NCI-H2107 (cell line): ENCODE measurements around the gene ACACB.

Experiments
- DNase-seq: peaks from one replicate; lab custom pipeline; 2025; lab: John Stamatoyannopoulos, UW

The ACACB gene

DNA sequence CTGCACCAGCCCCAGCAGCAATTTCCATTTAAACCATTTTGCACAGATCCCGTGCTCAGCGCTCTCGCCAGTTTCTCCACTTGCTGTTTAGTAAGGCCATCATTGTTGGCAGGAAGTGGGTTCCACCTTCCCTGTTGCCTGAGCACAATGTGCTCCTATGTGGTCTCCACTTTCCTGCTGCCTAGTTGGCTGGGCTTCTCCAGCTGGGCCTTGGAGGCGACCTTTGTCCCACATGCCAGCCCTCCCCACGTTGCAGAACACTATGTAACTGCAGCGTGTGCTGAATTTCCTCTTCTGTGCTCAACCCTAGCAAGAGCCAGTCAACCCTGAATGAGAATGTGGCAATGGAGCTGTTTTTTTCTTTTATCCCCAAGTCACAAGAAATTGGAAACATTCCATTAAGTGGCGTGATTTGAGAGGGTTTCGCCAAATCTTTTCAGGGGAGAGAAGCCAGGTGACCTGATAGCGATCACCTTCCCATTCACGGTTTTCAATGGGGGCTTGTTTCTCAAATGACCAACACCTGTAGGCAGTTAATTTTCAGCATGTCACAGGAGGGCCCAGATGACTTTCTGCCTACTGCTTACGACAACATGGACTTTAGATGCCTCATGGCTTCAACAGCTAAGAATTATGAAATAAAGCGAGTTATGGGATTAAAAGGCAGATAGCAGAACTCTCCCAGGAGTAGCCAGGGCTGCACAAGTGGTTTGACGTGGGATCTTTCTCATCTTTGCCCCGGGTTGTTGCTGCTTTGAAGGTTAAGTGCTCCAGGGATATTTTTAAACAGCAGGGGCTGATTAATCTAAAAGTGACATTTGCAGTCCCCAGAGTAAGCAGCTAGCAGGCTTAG, at the start of gene ACACB:
Gene ACACB, plus strand, starts transcription at position 830 of the 853 bp plus-strand sequence. CDS start 22,819 bp downstream, outside the sequence.
- no peak for DNase-seq

DNA sequence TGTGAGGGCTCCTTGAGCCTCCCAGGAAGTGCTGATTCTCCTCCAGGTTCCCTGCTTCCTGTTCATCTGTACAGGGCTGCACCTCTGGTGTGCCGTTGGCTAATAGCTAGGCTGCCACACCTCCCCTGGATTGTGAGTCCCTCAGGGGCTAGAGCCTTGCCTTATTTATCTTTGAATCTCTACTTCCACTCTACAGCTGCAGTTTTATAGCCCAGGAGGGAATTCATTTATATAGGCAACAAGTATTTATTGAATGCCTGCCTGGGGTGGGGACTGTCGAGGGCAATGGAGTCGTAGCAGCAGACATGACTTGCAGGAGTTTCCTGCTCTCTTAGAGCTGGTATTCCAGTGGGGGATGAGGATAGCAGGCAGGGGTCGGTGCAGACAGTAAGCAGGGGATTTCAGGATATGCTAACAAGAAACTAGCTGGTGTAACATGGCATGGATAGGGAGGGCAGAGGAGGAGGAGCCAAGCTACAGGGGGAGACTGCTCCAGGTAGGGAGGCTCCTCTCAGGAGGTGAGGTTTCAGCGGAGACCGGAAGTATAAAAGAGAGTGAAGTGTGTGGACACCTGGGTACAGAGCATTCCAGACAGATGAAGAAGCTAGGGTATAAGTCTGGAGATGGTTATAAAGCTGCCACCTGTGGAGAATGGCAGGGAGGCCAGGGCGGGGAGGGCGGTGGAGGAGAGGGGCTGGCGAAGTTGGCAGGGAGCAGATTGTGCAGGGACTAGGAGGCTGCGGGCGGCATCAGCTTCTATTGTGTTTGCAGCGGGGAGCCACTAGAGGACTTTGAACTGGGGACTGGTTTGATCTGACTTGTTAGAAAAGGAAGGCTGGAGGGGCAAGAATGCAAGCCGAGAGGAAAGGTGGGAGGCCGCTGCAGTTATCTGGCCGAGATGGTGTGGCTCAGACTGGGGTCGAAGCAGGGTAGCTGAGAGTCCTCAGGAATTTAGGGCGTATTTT, 46.8 kb upstream of the ACACB start:
- DNase-seq = peak; percentile 43

DNA sequence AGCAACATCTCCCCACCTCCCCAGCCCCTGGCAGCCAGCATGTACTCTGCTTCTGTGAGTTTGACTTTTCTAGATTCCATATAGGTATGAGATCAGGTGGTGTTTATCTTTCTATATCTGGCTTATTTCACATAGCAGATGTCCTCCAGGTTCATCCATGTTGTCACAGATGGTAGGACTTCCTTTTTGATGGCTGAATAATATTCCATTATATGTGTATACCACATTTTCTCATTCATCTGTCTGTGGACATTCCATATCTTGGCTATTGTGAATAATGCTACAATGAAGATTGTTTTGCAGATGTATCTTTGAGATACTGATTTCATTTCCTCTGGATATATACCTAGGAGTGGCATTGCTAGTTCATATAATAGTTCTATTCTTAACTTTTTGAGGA, 41.5 kb upstream of the ACACB start:
- DNase-seq = no peak

DNA sequence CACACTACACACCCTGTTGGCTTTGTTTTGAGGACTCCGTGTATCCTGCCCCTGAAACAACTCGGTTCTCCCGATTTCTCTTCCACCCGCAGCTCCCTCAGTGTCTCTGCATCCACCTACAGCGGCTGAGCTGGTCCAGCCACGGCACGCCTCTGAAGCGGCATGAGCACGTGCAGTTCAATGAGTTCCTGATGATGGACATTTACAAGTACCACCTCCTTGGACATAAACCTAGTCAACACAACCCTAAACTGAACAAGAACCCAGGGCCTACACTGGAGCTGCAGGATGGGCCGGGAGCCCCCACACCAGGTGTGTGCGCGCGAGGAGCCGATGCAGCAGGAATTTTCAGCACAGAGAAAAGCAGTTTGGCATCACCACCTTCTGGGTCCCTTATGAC, 33.6 kb upstream of the ACACB start:
- no peak for DNase-seq

DNA sequence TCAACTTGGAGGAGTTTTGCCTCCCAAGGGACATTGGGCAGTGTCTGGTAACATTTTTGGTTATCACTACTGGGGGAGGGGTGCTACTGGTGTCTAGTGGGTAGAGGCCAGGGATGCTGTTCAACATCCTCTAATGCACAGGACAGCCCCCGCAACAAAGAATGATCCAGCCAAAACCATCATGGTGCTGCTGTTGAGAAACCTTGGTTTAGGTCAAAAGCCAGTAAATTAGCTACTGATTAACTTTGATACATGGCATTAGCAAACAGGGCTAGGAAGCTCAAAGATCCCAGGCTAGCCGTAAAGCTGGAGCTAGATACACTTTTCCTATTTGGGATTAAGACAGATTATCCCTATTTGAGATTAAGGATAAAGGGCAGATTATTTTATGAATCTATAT, 32.0 kb upstream of the ACACB start:
- no peak for DNase-seq

DNA sequence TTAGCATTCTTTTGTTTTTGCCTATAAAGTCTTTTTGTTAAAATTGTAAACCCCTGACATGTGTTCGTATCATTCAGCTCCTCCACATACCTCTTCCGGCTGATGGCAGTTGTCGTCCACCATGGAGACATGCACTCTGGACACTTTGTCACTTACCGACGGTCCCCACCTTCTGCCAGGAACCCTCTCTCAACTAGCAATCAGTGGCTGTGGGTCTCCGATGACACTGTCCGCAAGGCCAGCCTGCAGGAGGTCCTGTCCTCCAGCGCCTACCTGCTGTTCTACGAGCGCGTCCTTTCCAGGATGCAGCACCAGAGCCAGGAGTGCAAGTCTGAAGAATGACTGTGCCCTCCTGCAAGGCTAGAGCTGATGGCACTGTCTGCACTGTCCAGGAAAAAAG, 30.8 kb upstream of the ACACB start:
- DNase-seq = no peak

DNA sequence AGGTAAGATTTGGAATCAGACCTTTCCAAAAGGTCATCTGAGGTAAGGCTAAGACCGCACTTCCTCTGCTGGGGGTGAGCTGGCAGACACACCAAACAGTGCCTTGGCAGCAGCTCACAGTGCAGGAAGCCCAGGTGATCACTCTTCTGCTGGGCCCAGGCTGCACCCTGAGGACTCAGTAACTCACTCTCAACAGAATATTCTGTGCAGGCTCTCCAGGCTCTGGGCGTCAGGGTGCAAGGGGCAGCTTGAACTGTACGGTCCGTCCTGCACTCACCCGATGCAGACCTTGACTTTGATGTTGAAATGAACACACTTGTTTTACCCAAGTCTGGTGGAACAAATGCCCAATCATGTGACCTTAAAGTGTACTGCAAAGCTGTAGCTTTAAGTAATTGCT, 29.1 kb upstream of the ACACB start:
- no peak for DNase-seq

DNA sequence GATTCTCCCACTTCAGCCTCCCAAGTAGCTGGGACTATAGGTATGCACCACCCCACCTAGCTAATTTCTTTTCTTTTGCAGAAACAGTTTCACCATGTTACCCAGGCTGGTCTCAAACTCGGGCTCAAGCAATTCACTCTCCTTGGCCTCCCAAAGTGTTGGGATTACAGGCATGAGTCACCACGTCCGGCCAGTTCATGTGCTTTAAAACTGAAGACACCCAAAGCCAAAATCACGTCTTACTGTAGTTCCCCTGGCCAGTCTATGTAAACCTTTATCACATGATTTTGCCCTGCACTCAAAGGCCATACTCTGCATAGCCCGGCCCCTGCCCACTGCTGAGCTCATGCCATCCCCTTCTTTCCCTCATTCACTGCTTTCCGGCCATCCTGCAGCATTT, 27.6 kb upstream of the ACACB start:
- DNase-seq = no peak

DNA sequence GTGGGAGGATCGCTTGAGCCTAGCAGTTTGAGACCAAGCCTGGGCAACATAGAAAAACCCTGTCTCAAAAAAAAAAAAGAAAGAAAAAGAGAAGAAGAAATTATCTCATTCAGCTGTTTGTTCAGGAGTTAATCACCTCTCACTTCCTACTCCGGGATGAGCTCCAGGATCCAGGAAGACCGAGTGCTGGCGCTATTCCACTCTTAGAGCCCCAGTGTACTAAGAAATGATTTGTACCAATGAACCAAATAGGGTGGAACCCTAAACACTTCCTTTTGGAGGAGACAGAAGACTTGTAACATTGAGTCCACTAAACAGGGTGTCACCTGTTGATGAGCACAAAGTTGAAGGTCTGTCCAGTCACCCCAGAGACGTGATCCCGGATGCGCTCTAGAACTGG, 26.7 kb upstream of the ACACB start:
- no peak for DNase-seq

DNA sequence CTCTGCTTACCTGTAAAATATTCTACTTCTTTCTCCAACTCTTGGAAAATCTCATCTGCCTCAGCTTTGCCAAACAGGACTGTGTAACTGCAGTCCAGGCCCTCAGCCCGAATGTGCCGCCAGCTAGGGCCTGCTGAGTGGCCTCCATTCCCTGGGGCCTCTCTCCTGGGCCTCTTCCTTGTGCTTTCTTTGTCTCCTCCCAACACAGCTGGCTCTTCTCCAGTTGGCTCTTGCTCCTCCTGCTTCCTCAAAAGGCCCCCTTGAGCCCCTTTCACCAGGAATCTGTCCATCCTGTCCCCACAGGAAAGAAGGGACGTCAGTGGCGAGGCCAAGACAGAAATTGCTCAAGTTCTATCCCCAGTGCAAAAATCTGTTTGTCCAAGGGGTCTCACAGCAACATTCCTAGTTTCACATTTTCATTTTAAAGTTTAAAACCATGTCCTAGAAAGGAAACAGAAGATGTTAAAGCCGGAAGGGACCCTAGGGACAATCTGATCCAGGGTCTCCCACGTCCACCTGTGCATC, 23.8 kb upstream of the ACACB start:
- DNase-seq = no peak

DNA sequence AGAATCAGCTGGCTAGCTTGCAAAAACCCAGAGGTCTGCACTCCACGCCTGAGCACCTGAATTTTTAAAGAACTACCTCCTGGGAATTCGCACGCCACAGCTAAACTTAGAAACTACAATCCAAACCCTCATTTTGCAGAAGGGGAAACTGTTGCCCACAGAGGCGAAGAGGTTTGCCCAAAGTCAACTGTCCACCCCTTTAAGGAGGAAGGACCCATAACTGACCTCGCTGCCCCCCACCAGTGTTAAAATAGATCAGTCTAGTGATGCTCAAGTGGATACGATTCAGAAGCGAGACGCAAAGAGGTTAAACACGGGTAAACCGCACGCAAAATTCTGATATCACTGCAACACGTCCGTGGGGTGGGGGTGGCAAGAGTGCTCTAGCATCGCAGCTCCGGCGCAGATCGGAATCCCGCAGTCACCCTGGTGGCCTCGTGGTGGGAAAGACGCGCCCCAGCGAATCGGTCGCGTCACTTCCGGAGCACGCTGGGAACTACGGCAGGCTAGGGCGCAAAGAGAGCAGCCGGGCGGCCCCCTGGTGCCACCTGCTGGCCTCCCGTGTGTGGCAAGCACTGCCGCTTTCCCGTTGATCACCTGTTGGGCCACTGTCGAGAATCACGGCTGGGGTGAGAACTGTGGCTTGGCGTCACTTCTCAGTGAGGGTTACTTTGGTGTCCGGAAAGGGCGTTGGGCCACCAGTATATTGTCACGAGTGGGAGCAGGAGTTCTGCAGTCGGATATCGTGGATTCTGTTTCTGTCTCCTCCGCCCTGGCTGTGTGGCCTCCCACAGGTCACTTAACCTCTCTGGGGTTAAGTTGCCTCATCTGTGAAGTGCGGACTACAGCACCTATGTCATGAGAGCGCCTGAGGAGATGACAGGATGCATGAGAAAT, 23.1 kb upstream of the ACACB start, which contains the start of gene ALKBH2:
Gene ALKBH2, minus strand, starts transcription at position 451 of the 897 bp plus-strand sequence. CDS start 686 bp downstream, outside the sequence.
- DNase-seq = peak; percentile 91

DNA sequence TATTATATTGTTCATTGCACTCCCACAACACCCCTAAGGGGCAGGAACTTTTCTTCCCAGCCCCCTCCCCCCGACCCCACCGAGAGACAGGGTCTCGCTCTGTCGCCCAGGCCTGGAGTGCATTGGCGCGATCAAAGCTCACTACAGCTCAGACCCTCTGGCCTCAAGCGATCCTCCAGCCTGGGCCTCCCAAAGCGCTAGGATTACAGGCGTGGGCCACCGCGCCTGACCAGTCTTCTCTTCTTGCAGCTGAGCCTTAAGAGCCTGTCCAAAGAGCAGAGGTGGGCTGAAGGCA, 19.3 kb upstream of the ACACB start:
- no peak for DNase-seq

DNA sequence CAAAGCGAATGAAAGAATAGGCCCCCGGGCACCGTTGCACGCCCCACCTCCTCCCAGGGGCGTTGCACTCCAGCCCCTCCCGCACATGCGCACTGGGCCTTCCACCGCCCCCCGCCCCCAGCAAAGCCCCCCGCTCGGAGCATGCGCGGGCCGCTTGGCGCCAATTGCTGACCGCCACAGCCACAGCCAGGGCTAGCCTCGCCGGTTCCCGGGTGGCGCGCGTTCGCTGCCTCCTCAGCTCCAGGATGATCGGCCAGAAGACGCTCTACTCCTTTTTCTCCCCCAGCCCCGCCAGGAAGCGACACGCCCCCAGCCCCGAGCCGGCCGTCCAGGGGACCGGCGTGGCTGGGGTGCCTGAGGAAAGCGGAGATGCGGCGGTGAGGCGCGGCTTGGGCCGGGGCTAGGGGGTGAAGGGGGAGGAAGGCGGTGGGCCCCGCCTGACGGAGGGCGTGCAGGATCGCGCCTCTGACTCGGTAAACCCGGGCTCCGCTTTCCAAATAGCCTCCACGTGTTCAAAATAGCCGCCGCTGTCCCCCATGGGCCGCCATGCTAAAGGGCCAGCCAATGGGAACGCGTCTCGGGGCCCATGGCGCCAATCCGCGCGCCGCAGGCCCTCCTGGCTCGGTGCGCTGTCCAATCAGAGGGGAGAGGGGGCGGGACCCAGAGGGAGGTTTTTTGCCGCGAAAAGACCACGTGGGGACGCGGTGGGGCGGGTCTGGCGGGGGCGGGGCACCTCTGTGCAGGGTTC, 18.8 kb upstream of the ACACB start, which contains the start of gene UNG:
Gene UNG, plus strand, starts transcription at position 163 of the 748 bp plus-strand sequence. Its CDS starts 83 bp downstream, at position 246.
- DNase-seq = peak; percentile 96

DNA sequence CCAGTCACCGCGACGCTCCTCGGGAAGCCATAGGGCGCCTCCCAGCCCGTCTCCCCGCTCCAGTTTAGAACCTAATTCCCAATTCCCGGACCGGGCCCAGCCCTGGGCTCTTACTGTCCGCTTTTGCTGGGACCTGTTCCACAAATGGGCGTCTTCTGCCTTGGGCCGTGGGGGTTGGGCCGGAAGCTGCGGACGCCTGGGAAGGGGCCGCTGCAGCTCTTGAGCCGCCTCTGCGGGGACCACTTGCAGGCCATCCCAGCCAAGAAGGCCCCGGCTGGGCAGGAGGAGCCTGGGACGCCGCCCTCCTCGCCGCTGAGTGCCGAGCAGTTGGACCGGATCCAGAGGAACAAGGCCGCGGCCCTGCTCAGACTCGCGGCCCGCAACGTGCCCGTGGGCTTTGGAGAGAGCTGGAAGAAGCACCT, 18.2 kb upstream of the ACACB start:
- no peak for DNase-seq

DNA sequence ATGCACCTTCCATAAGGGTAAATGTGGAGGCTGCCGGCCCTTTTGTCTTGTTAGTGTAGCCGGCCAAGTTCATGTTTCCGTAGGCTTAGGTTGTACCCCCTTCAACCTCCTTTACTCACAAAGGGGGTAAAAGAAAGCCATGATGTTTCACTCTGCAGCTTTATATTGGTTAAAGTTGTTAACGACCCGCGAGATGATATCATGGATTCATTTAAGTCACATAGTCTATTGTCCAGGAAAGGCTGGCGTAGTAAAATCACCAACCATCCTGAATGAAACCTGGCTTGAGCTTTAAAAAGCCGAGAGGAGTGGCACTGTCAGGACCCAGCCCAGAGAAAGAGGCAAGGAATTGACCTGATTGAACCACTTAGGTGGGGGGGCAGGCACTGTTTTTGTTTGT, 17.7 kb upstream of the ACACB start:
- DNase-seq = no peak

DNA sequence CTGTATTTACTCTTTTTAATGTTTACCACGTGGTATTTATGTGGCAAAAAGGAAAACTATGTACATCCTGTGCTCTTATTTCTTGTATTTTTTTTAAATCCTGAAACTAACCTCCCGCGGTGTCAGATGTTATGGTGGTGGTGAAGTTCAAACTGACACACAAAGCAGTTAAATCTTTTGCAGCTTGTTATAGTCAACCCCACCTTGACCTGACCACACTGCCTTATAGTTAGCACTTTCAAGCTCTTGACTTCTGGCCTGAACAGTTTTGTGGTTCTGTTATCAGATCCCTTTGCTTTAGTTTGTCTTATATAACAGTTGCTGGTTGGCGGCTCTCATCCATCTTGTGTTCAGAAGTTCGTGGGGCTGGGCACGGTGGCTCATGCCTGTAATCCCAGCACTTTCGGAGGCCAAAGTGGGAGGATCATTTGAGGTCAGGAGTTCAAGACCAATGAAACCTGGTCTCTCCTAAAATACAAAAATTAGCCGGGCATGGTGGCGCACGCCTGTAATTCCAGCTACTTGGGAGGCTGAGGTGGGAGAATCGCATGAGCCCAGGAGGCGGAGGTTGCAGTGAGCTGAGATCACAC, 16.9 kb upstream of the ACACB start:
- DNase-seq = no peak

DNA sequence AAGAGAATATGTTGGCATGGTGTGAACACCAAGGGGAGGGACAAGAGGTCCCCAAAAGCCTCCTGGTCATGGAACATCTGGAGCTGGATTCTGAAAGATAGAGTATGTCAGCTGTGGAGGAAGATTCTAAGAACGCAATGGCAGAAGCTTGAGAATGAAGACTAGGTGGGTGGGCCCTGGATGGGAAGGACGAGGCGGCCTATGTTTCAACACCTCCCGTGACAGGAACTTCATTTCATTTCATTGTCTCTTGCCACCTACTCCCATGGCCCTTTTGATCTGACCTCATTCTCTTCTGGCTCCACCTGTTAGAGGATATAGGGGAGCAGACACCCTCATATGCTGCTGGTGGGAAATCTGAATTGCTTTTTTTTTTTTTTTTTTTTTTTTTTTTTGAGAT, 15.6 kb upstream of the ACACB start:
- DNase-seq = no peak

DNA sequence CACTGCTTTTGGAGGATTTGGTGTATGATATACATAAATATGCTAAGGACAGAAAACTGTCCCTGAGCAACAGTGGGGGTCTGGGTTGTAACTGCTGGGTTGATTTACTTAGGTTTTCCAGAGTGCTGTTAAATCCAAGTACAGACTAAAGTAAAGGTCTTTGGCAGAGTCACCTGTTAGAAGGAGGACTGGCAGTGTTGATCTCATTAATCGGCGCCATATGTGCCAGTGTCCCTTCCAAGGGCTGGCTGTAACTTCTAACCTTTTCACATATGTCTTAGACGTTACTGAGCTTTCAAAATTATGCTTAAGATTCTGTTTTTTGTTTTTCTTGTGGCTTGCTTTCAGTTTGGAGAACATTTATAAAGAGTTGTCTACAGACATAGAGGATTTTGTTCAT, 13.9 kb upstream of the ACACB start:
- no peak for DNase-seq

DNA sequence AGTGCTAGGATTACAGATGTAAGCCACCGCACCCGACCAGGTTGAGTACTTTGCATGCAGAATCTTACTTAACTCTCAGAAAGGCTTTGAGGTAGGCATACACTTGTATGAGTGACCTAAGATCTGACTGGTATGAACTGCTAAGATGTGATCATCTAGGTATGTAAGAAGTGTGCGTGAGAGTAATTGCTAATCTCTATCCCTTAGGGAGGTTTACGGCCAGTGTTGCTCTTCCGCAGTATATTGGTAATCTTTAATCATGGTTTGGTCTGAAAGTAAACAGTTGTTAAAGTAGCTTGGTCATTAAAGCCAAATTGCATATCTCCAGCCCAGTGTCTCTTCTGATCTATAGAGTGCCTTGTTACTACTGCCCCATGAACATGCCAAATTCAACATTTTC, 11.2 kb upstream of the ACACB start:
- DNase-seq = no peak

DNA sequence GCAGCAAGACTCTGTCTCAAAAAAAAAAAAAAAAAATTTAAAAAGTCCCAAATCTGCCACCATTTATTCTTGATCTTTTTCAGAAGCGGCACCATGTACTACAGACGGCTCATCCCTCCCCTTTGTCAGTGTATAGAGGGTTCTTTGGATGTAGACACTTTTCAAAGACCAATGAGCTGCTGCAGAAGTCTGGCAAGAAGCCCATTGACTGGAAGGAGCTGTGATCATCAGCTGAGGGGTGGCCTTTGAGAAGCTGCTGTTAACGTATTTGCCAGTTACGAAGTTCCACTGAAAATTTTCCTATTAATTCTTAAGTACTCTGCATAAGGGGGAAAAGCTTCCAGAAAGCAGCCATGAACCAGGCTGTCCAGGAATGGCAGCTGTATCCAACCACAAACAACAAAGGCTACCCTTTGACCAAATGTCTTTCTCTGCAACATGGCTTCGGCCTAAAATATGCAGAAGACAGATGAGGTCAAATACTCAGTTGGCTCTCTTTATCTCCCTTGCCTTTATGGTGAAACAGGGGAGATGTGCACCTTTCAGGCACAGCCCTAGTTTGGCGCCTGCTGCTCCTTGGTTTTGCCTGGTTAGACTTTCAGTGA, 6.5 kb upstream of the ACACB start:
- DNase-seq = no peak
